Omental fat pad (tissue), 4 donors: ENCODE results near the gene CEP57L1. TPM values are rescaled to one million over a fixed set of nuclear protein-coding genes. Genes with fewer than 3 reads are reported as not detected.
A peak's percentile ranks its signal among the peaks of the same experiment; 100 is the strongest.
"Not testable (repeated sequence)": the region's sequence is repeated elsewhere in the genome, so short reads cannot be mapped to it uniquely, and the experiment has no call there.

Experiments
- ATAC-seq: fragments of 150-250 bp; one replicate; pipeline ENCODE4 v1.9.1; 2016; ENCODE audit warnings: mild to moderate bottlenecking, moderate library complexity; ENCODE audit not compliant: low FRiP score
- DNase-seq: peaks from one replicate; pipeline ENCODE4 v3.0.0-alpha.2; 2019; ENCODE audit warnings: low spot score
- total RNA-seq, 4 donors: library from RNA; depleted of rRNA; stranded (reverse); fragments of >200 nt; gene quantifications; one replicate each; pipeline ENCODE4 v1.1.0, GENCODE V29; 2016
- TF ChIP-seq, protein P1 (sequence below), 3 donors: fragments of 450-650 bp; IDR thresholded peaks; one replicate each; pipeline ENCODE4 v1.5.1; 2016 to 2017; ENCODE audit warnings: antibody characterized with exemption in 3 of 3, mild to moderate bottlenecking in 3 of 3, moderate library complexity in 2 of 3

CEP57L1 gene
- total RNA-seq, 4 donors from 2014 or later = 7.8 to 25.6 (median 19.6) TPM

DNA sequence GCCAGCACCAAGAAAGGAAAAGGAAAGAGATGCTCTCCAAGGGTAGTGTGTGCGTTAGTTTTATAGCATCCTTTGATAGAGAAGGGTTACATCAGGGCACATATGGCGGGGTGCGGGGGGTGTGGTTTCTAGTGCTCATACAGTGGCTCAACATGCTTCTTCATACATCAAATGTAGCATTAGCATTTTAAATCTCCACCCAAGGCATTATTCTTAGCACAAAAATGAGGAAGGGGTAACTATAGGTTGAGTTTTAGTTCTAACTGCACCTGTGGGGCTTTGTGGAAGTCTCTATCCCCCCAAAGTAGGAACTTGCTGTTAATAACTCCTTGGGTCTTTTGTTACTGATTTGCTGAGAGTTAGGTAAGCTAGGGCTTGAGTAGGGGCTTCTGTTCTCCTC lies 89.3 kb downstream of the CEP57L1 start:
- ATAC-seq (no peak), DNase-seq (no peak)
- TF ChIP-seq, protein P1, sequence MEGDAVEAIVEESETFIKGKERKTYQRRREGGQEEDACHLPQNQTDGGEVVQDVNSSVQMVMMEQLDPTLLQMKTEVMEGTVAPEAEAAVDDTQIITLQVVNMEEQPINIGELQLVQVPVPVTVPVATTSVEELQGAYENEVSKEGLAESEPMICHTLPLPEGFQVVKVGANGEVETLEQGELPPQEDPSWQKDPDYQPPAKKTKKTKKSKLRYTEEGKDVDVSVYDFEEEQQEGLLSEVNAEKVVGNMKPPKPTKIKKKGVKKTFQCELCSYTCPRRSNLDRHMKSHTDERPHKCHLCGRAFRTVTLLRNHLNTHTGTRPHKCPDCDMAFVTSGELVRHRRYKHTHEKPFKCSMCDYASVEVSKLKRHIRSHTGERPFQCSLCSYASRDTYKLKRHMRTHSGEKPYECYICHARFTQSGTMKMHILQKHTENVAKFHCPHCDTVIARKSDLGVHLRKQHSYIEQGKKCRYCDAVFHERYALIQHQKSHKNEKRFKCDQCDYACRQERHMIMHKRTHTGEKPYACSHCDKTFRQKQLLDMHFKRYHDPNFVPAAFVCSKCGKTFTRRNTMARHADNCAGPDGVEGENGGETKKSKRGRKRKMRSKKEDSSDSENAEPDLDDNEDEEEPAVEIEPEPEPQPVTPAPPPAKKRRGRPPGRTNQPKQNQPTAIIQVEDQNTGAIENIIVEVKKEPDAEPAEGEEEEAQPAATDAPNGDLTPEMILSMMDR (IDR thresholded peaks at IDR 0.05) = no peak

GRCh38 chr6:109186012-109186411 lies 90.7 kb downstream of the CEP57L1 start:
- TF ChIP-seq, protein P1 (IDR thresholded peaks at IDR 0.05) = no peak
- DNase-seq = no peak
- no peak for ATAC-seq

DNA sequence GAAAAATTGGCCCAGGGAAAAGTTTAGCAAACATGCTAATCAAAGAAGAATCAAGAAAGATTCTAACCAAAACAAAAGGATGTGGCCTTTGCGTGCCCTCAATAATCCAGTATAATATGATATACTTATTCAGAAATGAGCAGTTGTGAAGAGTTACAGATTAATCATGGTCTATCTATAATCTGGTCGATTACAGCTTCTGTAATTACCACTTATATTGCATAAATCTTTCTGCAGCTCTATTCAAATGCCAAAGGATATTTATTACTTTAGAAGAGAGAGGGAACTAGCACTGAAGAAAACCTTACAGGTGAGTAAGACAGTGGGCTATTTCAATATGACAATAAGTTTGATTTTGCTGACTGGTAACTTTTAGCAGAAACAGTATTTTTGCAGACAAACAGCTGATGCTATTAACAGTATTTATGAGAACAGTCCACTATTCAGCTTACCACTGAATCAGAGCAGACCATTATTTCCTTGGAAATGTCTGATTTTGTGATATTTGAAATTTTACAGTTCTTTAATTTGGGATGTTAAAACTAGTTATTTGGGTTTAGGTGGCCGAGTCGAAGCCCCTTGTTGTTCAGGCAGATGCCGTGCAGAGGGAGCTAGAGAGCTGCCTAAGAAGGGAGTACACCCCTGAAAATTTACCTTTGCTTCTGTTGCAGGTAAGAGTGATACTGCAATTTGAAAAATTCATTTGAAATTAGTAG lies 92.2 kb downstream of the CEP57L1 start:
- DNase-seq = no peak
- peak; percentile 75 for ATAC-seq
- TF ChIP-seq, protein P1 (IDR thresholded peaks at IDR 0.05) = peak in 1 of 3 donors; percentile 29

- TF ChIP-seq, protein P1 (IDR thresholded peaks at IDR 0.05) = no peak
- DNase-seq = no peak
- ATAC-seq = no peak
These were observed 92.8 kb downstream of the CEP57L1 start for GRCh38 chr6:109188115-109188411.

- ATAC-seq = not testable (repeated sequence)
These were observed 96.1 kb downstream of the CEP57L1 start for GRCh38 chr6:109191368-109191767.

GRCh38 chr6:109192865-109193264 lies 97.6 kb downstream of the CEP57L1 start:
- TF ChIP-seq, protein P1 (IDR thresholded peaks at IDR 0.05) = no peak

More at GRCh38 chr6:109191368-109191767, 96.1 kb downstream of the CEP57L1 start:
- not testable (repeated sequence) for DNase-seq

DNA sequence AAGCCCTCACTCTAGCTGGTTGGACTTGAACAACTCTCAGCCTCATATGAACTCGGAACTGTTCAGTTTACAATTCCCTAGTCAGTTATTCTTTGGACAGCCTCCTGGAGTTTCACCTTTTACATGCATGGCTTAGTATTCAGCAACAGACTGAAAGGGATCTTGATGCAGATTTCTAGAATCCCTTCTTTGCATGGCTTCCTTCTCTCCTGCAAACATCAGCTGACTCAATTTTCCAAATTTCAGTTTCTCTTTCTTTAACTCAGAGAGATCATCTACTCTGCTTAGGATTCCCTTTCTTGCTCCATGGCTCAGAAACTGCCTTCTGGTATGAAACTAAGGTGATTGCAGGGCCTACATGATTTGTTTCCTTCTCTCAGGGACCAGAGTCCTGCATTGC lies 99.6 kb downstream of the CEP57L1 start:
- ATAC-seq = no peak
- no peak for DNase-seq
- TF ChIP-seq, protein P1 (IDR thresholded peaks at IDR 0.05) = no peak

More at GRCh38 chr6:109192865-109193264, 97.6 kb downstream of the CEP57L1 start:
- ATAC-seq (no peak), DNase-seq (no peak)
